Activated CD8-positive, alpha-beta T cell treated with anti-CD3 and anti-CD28 coated beads for 36 hours (primary cell): Measurements from ENCODE around the gene ELN. TPM values are rescaled to one million over a fixed set of nuclear protein-coding genes. Genes with fewer than 3 reads are reported as not detected.

Experiments used
- ATAC-seq: fragments of 200-7000 bp; cut with Tn5 transposase; one replicate; pipeline ENCODE4 v1.10.0; 2021; ENCODE audit warnings: mild to moderate bottlenecking, moderate library complexity
- CTCF ChIA-PET: fragments of 350-600 bp; sonication (Branson Sonifier 250); formaldehyde crosslinking; loops from one replicate; lab custom pipeline; 2021; ENCODE audit warnings: antibody characterized with exemption; lab: Charles Lee
- POLR2A ChIA-PET: fragments of 350-600 bp; sonication (Branson Sonifier 250); formaldehyde crosslinking; loops from one replicate; lab custom pipeline; 2021; ENCODE audit warnings: antibody characterized with exemption; lab: Charles Lee
- DNase-seq: peaks from one replicate; pipeline ENCODE4 v3.0.0-alpha.2; 2020
- H3K27ac Mint-ChIP-seq: one replicate; pipeline ENCODE4 v1.8.0; 2021; ENCODE audit warnings: mild to moderate bottlenecking, mixed read lengths
- H3K27me3 Mint-ChIP-seq: one replicate; pipeline ENCODE4 v1.8.0; 2021; ENCODE audit warnings: mixed read lengths
- H3K36me3 Mint-ChIP-seq: one replicate; pipeline ENCODE4 v1.8.0; 2021; ENCODE audit warnings: low read depth, mixed read lengths
- H3K4me1 Mint-ChIP-seq: one replicate; pipeline ENCODE4 v1.8.0; 2021; ENCODE audit warnings: low read depth, mixed read lengths
- H3K4me3 Mint-ChIP-seq: one replicate; pipeline ENCODE4 v1.8.0; 2021; ENCODE audit warnings: mild to moderate bottlenecking, moderate library complexity, mixed read lengths
- H3K9me3 Mint-ChIP-seq: one replicate; pipeline ENCODE4 v1.8.0; 2021; ENCODE audit warnings: mixed read lengths
- CTCF ChIP-seq: fragments of 200-600 bp; IDR thresholded peaks from one replicate; pipeline ENCODE4 v1.8.0; 2022; ENCODE audit warnings: antibody characterized with exemption, mild to moderate bottlenecking
- intact Hi-C: fragments of 100-400 bp; cut with micrococcal nuclease; formaldehyde crosslinking; loops from one replicate; pipeline ENCODE4 v1.10.0; 2022
- total RNA-seq, 2 experiments: library from RNA; stranded (reverse); gene quantifications; one replicate each; pipeline ENCODE4 v1.2.3, GENCODE V29; 2021

Gene ELN
- total RNA-seq, 2 experiments from 2014 or later: not detected

- CTCF ChIA-PET: interaction anchor here (7.3 kb wide), 1 partner anchor 14 kb away, joined by 38 read pairs; the partner anchor contains the start of gene ELN
- intact Hi-C loops: no loop called here
- H3K36me3 Mint-ChIP-seq: no peaks in the 10 kb centered on the region
- ATAC-seq: no peak
- POLR2A ChIA-PET: no interaction called here
- H3K4me1 Mint-ChIP-seq: no peaks in the 10 kb centered on the region
- H3K9me3 Mint-ChIP-seq: no peaks in the 10 kb centered on the region
- H3K27me3 Mint-ChIP-seq: no peaks in the 10 kb centered on the region
- no peak for DNase-seq
- no peak for TF ChIP-seq CTCF
- H3K4me3 Mint-ChIP-seq: no peak overlapping the region
- H3K27ac Mint-ChIP-seq: no peak overlapping the region
Measured at GRCh38 chr7:74040101-74040790, 12.3 kb downstream of the ELN start.

GRCh38 chr7:74040791-74041520 lies 13.0 kb downstream of the ELN start:
- no peak for TF ChIP-seq CTCF
- CTCF ChIA-PET: interaction anchor here (1.4 kb wide), 1 partner anchor 14 kb away, joined by 4 read pairs; no protein-coding TSS in a partner anchor
- ATAC-seq (no peak), DNase-seq (no peak)
- H3K4me3 Mint-ChIP-seq: no peak overlapping the region
- H3K27ac Mint-ChIP-seq: no peak overlapping the region
- no peaks in the 10 kb centered on the region for H3K4me1 Mint-ChIP-seq
- no peaks in the 10 kb centered on the region for H3K9me3 Mint-ChIP-seq
- no peaks in the 10 kb centered on the region for H3K36me3 Mint-ChIP-seq
- POLR2A ChIA-PET: no interaction called here
- intact Hi-C loops: no loop called here
- H3K27me3 Mint-ChIP-seq: no peaks in the 10 kb centered on the region

GRCh38 chr7:74042746-74043522 lies 15.0 kb downstream of the ELN start:
- Mint-ChIP-seq H3K36me3 (no peaks in the 10 kb centered on the region), H3K4me1 (no peaks in the 10 kb centered on the region), H3K27ac (no peak overlapping the region), H3K27me3 (no peaks in the 10 kb centered on the region), H3K4me3 (no peak overlapping the region), H3K9me3 (no peaks in the 10 kb centered on the region)
- DNase-seq (no peak), ATAC-seq (no peak)
- TF ChIP-seq CTCF: no peak
- intact Hi-C loops: no loop called here
- ChIA-PET CTCF (no interaction called here), POLR2A (no interaction called here)

GRCh38 chr7:74043523-74043951 lies 15.6 kb downstream of the ELN start:
- ChIA-PET POLR2A (interaction anchor here (0.7 kb wide), 1 partner anchor 22 kb away, joined by 3 read pairs; no protein-coding TSS in a partner anchor), CTCF (interaction anchor here (4.8 kb wide), 1 partner anchor 17 kb away, joined by 20 read pairs; no protein-coding TSS in a partner anchor)
- Mint-ChIP-seq H3K27ac (no peak overlapping the region), H3K27me3 (no peaks in the 10 kb centered on the region), H3K4me3 (no peak overlapping the region), H3K36me3 (no peaks in the 10 kb centered on the region), H3K4me1 (no peaks in the 10 kb centered on the region), H3K9me3 (no peaks in the 10 kb centered on the region)
- DNase-seq: no peak
- intact Hi-C loops: no loop called here
- TF ChIP-seq CTCF: no peak
- no peak for ATAC-seq
